Retinal pigment epithelial cell (primary cell): Measurements from ENCODE around the gene MAML3.

Experiments used
- DNase-seq: peaks from one replicate; pipeline ENCODE4 v3.0.0-alpha.2; 2010; ENCODE audit warnings: low read depth
- H3K4me3 ChIP-seq: 2 replicates; pipeline ENCODE4 v1.5.1; 2011; ENCODE audit warnings: mild to moderate bottlenecking, low read length, control low read depth, moderate library complexity
- CTCF ChIP-seq: conservative IDR thresholded peaks from 2 replicates; pipeline ENCODE4 v1.5.1; 2011; ENCODE audit warnings: low read depth, low read length, control low read depth, inconsistent platforms

Gene MAML3

GRCh38 chr4:139917896-139918295 is 236.1 kb downstream of the MAML3 start:
- no peak for DNase-seq
- no peak for TF ChIP-seq CTCF
- H3K4me3 ChIP-seq, result no peak overlapping the region

- no peak for TF ChIP-seq CTCF
- no peak for DNase-seq
- H3K4me3 ChIP-seq, result no peak overlapping the region
These were observed 237.9 kb downstream of the MAML3 start for GRCh38 chr4:139916041-139916440.

GRCh38 chr4:139915037-139915436 is 238.9 kb downstream of the MAML3 start:
- TF ChIP-seq CTCF, result no peak
- H3K4me3 ChIP-seq, result no peak overlapping the region

GRCh38 chr4:139913995-139914598 is 239.9 kb downstream of the MAML3 start:
- H3K4me3 ChIP-seq, result no peak overlapping the region
- DNase-seq, result no peak
- TF ChIP-seq CTCF, result no peak

More at GRCh38 chr4:139915037-139915436, 238.9 kb downstream of the MAML3 start:
- DNase-seq, result no peak

- DNase-seq, result no peak
- TF ChIP-seq CTCF, result no peak
- H3K4me3 ChIP-seq, result no peak overlapping the region
These were observed 240.5 kb downstream of the MAML3 start for GRCh38 chr4:139913398-139913990.

GRCh38 chr4:139912445-139912844 is 241.5 kb downstream of the MAML3 start:
- no peak overlapping the region for H3K4me3 ChIP-seq
- no peak for TF ChIP-seq CTCF
- no peak for DNase-seq

- no peak overlapping the region for H3K4me3 ChIP-seq
- no peak for TF ChIP-seq CTCF
- no peak for DNase-seq
These were observed 243.9 kb downstream of the MAML3 start for GRCh38 chr4:139910106-139910505.
